K562 (cell line): ENCODE results near the gene FASTK. TPM values are rescaled to one million over a fixed set of nuclear protein-coding genes. Genes with fewer than 3 reads are reported as not detected.
A peak's percentile ranks its signal among the peaks of the same experiment; 100 is the strongest.

Source experiments
- CHD7 ChIP-seq: fragments of 200-600 bp; sonication (generic); IDR thresholded peaks from one replicate; pipeline ENCODE4 v1.6.1; 2012; ENCODE audit warnings: mild to moderate bottlenecking, low read depth, low read length, inconsistent platforms
- ETV1 ChIP-seq: fragments of 450-650 bp; conservative IDR thresholded peaks from 2 replicates; pipeline ENCODE4 v1.6.1; 2016; ENCODE audit warnings: missing genetic modification characterization, control low read depth, low read depth, missing compliant biosample characterization
- FOXP4 ChIP-seq: sonication (generic); formaldehyde crosslinking; IDR thresholded peaks from 2 replicates; pipeline ENCODE4 v1.8.0; 2022; ENCODE audit warnings: mild to moderate bottlenecking, missing genetic modification reagents, borderline replicate concordance
- MAZ ChIP-seq, 2 experiments: fragments of 450-650 bp in 1 of 2; sonication (generic) in 1 of 2; formaldehyde crosslinking; IDR thresholded peaks in 1 of 2; conservative IDR thresholded peaks in 1 of 2; 2 replicates each; pipeline versions ENCODE4 v1.4.0 to v1.5.0; 2020; ENCODE audit warnings: mild to moderate bottlenecking in 1 of 2, missing genetic modification reagents in 1 of 2
- NFE2L1 ChIP-seq: fragments of 450-650 bp; IDR thresholded peaks from 2 replicates; pipeline ENCODE4 v1.6.1; 2016; ENCODE audit warnings: missing genetic modification characterization, low read depth, mild to moderate bottlenecking, missing compliant biosample characterization, moderate library complexity, borderline replicate concordance
- NFXL1 ChIP-seq: fragments of 450-650 bp; formaldehyde crosslinking; IDR thresholded peaks from 2 replicates; pipeline ENCODE4 v1.4.0; 2021; ENCODE audit warnings: mild to moderate bottlenecking
- PHF21A ChIP-seq: fragments of 450-650 bp; IDR thresholded peaks from 2 replicates; pipeline ENCODE4 v1.6.1; 2017; ENCODE audit warnings: low read depth, borderline replicate concordance
- POLR2A ChIP-seq: fragments of 450-650 bp; conservative IDR thresholded peaks from 2 replicates; pipeline ENCODE4 v1.6.1; 2016
- SREBF1 ChIP-seq: fragments of 150-350 bp; IDR thresholded peaks from 2 replicates; pipeline ENCODE4 v1.6.1; 2014; ENCODE audit warnings: antibody characterized with exemption, low read depth, low read length, borderline replicate concordance
- ZNF639 ChIP-seq, 2 experiments: fragments of 200-800 bp in 1 of 2; sonication (Bioruptor generic) in 1 of 2; sonication (generic) in 1 of 2; formaldehyde crosslinking in 1 of 2; IDR thresholded peaks in 1 of 2; conservative IDR thresholded peaks in 1 of 2; 2 replicates each; pipeline versions ENCODE4 v1.5.0 to v1.6.1; 2016 to 2020; ENCODE audit warnings: missing compliant biosample characterization in 1 of 2, missing genetic modification characterization in 1 of 2, missing genetic modification reagents in 1 of 2
- ZNF695 ChIP-seq: fragments of 450-650 bp; formaldehyde crosslinking; IDR thresholded peaks from 2 replicates; pipeline ENCODE4 v1.4.0; 2020; ENCODE audit warnings: mild to moderate bottlenecking, moderate library complexity
- polyA plus RNA-seq, 8 experiments: library from polyadenylated mRNA; depleted of rRNA in 4 of 8; stranded (reverse) in 5 of 8; unstranded in 3 of 8; fragments of >200 nt; fragmentation: Nextera tagmentation in 2 of 8; fragmentation: Illumina TruSeq in 1 of 8; extraction: Ambion mirVana in 2 of 8; extraction: Trizol in 1 of 8; gene quantifications; 2 replicates each; pipeline versions ENCODE4 v1.2.1 to v1.2.3, GENCODE V29; 2011 to 2014; ENCODE audit warnings: inconsistent platforms in 1 of 8, missing spikeins in 1 of 8
- total RNA-seq, 7 experiments: library from RNA; depleted of rRNA in 6 of 7; stranded (reverse); fragments of >200 nt in 6 of 7; fragmentation: Illumina TruSeq in 2 of 7; extraction: Trizol in 2 of 7; gene quantifications; 2 replicates each; pipeline versions ENCODE4 v1.2.1 to v1.2.3, GENCODE V29; 2011 to 2021; ENCODE audit warnings: low replicate concordance in 1 of 7

FASTK gene
- total and polyA plus RNA-seq, 9 of the 15 experiments (the other 6 are each of a cell fraction or from before 2014, with no cell fraction given), result 0.51 to 150 (median 48.2) TPM

GRCh38 chr7:151062399-151063211, 18.0 kb downstream of the FASTK start (continued):
- no peak for TF ChIP-seq CHD7
- no peak for TF ChIP-seq PHF21A
- peak in 1 of 2 experiments; percentile 49; a peak in 2 of 4 replicates for TF ChIP-seq MAZ (CRISPR knock-in tag; conservative IDR thresholded peaks at IDR 0.05 in 1 of 2, IDR thresholded peaks at IDR 0.05 in 1 of 2)
- TF ChIP-seq NFXL1 (CRISPR knock-in tag), result no peak
- peak; percentile 77 for TF ChIP-seq POLR2A
- TF ChIP-seq ZNF695 (CRISPR knock-in tag), result 0 out of 2 replicates have a peak, but pooled peaks have one; percentile 5
- peak in 1 of 2 experiments; percentile 54; a peak in 1 of 4 replicates for TF ChIP-seq ZNF639 (CRISPR knock-in tag; conservative IDR thresholded peaks at IDR 0.05 in 1 of 2, IDR thresholded peaks at IDR 0.05 in 1 of 2)
- no peak for TF ChIP-seq ETV1
- 0 out of 2 replicates have a peak, but pooled peaks have one; percentile 19 for TF ChIP-seq SREBF1
- TF ChIP-seq FOXP4 (CRISPR knock-in tag), result 0 out of 2 replicates have a peak, but pooled peaks have one; percentile 37
- TF ChIP-seq NFE2L1 (tag), result no peak
